Measurements from ENCODE around the gene STOML2.

STOML2 gene

GRCh38 chr9:35059438-35059837, 43.5 kb downstream of the STOML2 start:
- H3K27me3 ChIP-seq = no peaks in the 10 kb centered on the region
- no peaks in the 10 kb centered on the region for H3K9me3 ChIP-seq
- H3K4me1 ChIP-seq = no peaks in the 10 kb centered on the region
- H3K4me3 ChIP-seq (ENCODE audit: low read depth, low read length) = no peak overlapping the region
- TF ChIP-seq CTCF (IDR thresholded peaks at IDR 0.05; ENCODE audit: low read depth, low read length) = no peak
- H3K36me3 ChIP-seq = peaks cover 96% of the 10 kb centered on the region
- no peak for DNase-seq

GRCh38 chr9:35057271-35057620, 45.7 kb downstream of the STOML2 start:
- Histone ChIP-seq H3K9me3 (no peaks in the 10 kb centered on the region), H3K4me1 (no peaks in the 10 kb centered on the region), H3K27me3 (no peaks in the 10 kb centered on the region), H3K4me3 (ENCODE audit: low read depth, low read length) (no peak overlapping the region), H3K36me3 (peaks cover 77% of the 10 kb centered on the region)
- TF ChIP-seq CTCF (IDR thresholded peaks at IDR 0.05; ENCODE audit: low read depth, low read length) = no peak
- DNase-seq = no peak

GRCh38 chr9:35056571-35057270, 46.2 kb downstream of the STOML2 start:
- Histone ChIP-seq H3K4me1 (no peaks in the 10 kb centered on the region), H3K36me3 (peaks cover 72% of the 10 kb centered on the region), H3K4me3 (ENCODE audit: low read depth, low read length) (no peak overlapping the region), H3K9me3 (no peaks in the 10 kb centered on the region), H3K27me3 (no peaks in the 10 kb centered on the region)
- DNase-seq = no peak
- TF ChIP-seq CTCF (IDR thresholded peaks at IDR 0.05; ENCODE audit: low read depth, low read length) = no peak

DNA sequence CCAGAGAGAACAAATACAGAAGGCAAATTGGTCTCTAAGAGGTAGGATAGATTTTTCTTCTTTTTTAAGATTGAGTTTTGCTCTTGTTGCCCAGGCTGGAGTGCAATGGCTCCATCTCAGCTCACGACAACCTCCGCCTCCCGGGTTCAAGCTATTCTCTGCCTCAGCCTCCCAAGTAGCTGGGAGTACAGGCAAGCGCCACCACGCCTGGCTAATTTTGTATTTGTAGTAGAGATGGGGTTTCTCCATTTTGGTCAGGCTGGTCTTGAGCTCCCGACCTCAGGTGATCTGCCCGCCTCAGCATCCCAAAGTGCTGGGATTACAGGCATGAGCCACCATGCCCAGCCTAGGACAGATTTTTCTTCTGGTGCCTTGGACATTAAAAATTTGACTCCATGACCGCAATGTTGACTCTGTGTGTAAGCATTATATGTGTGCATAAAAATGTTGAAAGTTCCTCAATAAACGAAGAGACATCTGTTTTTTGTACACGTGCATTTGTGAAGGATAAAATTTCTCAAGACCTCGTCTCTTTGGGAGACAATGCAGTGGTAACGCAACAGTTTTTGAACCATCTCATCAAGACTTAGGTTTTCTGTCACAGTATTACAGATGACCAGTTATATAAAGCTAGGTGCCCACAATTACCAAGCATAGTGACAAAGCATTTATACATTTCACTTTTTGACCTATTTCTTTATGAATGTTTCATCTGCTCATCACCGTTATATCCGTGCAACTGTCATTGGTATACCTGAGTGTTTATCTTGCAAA, 47.9 kb downstream of the STOML2 start:
- Histone ChIP-seq H3K27me3 (no peaks in the 10 kb centered on the region), H3K4me3 (ENCODE audit: low read depth, low read length) (no peak overlapping the region), H3K9me3 (no peaks in the 10 kb centered on the region), H3K36me3 (peaks cover 58% of the 10 kb centered on the region), H3K4me1 (no peaks in the 10 kb centered on the region)
- TF ChIP-seq CTCF (IDR thresholded peaks at IDR 0.05; ENCODE audit: low read depth, low read length) = no peak
- DNase-seq = no peak

- no peak for DNase-seq
- Histone ChIP-seq H3K36me3 (peaks cover 50% of the 10 kb centered on the region), H3K9me3 (no peaks in the 10 kb centered on the region), H3K27me3 (no peaks in the 10 kb centered on the region), H3K4me1 (no peaks in the 10 kb centered on the region), H3K4me3 (ENCODE audit: low read depth, low read length) (no peak overlapping the region)
- TF ChIP-seq CTCF (IDR thresholded peaks at IDR 0.05; ENCODE audit: low read depth, low read length) = no peak
These were observed 48.6 kb downstream of the STOML2 start for GRCh38 chr9:35054185-35054835.

Measured in BE2C (cell line).